Stimulated activated CD8-positive, alpha-beta memory T cell treated with anti-CD3 and anti-CD28 coated beads, Interleukin-7, amount 100 ng/mL, for 24 hours (primary cell): Measurements from ENCODE around the gene PPP1R14C.

Experiments used
- DNase-seq: peaks from one replicate; pipeline ENCODE4 v3.0.0-alpha.2; 2020; ENCODE audit warnings: low read depth

PPP1R14C gene

GRCh38 chr6:150271501-150272263 lies 128.8 kb downstream of the PPP1R14C start:
- no peak for DNase-seq

DNA sequence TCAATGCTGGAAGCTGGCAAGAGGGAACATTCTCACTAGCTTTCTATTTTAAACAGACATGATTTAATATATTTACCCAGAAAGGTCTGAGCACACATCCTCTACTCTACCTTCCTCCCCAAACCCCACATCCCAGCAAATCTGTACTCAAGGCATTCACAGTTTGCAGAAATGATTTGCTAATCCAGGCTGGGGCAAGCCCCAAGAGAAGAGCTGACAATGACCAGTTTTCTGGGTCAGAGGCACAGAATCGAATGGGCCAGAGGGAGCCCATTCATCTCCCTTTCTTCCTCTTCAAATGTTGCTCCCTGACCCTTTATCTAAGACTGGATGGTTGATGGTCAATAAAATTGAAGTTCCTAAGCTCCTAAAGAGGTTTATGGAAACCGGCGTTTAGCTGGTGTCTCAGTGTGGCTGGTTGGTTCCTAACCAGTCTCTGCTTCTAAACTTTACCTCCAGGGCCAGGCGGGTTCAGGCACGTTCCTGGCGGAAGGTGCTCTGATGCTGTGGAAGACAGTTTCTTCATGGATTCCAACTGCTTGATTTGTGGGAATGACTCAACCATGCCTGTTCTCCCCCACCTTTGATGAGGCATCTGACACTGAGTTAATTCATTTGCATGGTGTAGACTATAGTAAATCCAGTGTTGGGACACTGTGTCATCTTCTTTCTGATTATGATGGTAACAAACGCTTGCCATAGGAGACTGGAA lies 129.6 kb downstream of the PPP1R14C start:
- no peak for DNase-seq

- no peak for DNase-seq
Observed at GRCh38 chr6:150272976-150273315, 130.1 kb downstream of the PPP1R14C start.

DNA sequence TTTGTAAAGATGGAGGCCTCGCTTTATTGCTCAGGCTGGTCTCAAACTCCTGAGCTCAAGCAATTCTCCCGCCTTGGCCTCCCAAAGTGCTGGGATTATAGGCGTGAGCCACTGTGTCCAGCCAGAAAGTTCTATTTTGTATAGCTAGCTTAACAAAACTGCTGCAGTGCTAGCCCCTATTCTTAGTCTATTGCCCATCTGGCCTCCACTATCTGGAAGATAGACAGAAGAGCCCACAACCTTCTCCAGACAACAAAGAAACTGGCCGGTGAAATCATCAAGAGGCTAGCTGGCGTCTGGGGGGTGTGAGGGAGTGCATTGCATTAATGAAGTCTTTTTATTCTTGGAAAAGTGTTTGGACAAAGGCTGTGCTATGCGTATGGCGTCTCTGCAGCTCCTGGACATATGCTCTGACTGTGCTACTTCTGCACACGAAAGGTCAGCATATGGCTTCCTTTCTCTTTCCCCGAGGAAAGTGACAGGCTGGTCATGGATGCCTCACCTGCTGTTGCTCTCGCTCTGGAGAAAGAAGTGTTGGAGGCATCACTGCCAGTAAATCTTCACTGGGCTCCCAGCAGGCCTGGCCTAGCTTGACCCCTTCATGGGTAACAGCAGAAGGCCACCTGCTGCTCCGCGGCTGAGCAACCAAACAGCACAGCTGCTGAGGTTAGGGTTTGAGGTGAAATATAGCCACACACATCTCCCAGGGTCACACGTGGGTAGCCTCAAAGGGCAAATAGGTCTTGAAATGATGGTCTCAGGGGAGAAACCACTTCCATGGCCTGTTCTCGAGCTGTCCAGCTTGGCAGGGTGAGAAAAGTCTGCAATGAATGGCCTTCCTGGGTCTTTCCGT lies 130.8 kb downstream of the PPP1R14C start:
- DNase-seq, result no peak

DNA sequence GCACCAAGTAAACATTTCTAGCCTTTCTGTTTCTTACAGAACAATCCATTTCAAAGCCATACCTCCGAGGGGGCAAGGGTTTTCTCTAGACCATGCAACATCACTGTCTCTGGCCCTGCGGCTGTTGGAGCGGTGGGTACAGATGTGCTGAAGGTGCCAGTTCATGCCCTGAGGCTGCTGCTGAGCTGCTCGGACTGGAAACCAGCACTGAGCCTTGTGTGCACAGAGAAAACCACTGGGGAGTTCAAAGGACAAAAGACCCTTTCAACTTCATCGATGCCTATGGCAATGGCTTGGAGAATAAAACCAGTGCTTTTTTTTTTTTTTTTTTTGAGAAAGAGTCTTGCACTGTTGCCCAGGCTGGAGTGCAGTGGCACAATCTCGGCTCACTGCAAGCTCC lies 132.6 kb downstream of the PPP1R14C start:
- DNase-seq, result no peak

DNA sequence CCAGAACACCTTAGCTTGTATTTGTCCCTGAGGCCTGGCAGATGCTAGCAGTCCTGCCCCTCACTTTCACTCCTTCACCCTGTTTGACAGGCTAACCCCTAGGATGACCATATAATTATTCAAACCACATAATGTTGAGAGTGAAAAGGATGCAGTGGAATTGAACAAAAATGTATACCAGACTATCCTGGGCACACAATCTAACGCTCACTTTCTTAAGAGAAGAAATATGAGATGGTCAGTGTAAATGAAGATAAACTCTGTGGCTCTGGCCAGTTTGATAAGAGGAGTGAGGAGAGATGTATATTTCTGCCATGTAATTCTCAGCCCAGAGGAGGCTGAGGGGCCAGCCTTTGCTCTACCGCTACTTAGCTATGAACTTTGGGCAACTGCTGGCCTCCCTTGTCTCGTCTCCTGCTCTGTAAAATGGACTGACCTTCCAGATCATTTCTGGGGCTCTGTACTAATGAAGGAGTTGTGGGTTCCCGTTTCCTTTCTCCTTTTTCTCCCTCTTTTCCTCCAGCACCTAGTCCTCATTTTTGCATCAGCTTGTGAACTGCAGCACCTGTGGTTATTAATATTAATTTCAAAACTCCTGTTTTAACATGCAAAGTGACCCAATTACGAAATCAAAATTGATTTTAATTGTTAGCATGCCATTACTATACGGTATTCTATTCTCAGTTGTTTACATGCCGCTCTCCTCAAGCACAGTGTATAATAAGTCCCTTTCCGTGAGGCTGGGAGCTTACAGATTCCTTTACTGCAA lies 133.5 kb downstream of the PPP1R14C start:
- DNase-seq, result no peak

DNA sequence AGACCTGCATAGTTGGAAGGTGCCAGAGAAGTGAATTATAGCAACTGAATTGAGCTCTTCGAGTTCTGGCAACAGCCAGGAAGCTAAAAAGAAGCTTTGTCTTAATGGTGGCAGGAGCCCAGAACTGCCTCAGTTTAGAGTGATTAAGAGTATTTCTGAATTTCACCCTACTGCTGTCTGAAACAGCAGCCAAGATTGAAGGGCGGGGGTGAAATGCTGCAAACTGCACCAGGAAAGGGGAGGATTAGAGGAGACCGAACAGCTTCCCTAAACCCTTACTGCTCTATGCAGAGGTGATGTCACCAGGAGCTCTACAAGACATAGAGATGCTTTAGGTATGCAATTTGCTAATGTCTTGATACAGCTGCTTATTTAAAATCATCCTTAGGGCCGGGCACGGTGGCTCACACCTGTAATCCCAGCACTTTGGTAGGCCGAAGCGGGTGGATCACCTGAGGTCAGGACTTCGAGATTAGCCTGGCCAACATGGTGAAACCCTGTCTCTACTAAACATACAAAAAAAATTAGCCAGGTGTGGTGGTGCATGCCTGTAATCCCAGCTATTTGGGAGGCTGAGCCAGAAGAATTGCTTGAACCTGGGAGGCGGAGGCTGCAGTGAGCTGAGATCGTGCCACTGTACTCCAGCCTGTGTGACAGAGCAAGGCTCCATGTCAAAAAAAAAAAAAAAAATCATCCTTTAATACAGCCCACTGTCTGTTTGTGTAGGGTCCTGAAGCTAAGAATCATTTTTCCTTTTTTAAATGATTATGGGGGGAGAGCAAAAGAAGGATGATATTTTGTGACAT lies 134.3 kb downstream of the PPP1R14C start:
- DNase-seq, result no peak

GRCh38 chr6:150279533-150279932 lies 136.7 kb downstream of the PPP1R14C start:
- DNase-seq, result no peak

GRCh38 chr6:150280703-150281102 lies 137.9 kb downstream of the PPP1R14C start:
- DNase-seq, result no peak

DNA sequence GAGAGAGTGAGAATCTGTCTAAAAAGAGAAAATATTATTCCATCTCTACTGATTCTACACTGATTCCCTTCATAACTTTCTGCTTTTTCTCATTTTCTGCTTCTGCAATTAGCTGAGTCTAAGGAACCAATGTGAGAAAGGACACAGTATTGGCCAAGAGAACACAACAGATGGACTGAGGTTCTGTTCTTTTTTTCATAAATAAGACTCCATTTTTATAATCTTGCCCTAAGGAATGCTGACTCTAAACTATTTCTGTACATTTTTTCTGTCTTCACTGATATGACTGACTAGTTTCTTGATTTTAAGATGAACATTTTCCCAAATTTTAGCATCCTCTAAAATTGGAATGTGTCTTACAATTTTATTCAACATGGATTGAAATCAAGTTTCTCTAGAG lies 138.9 kb downstream of the PPP1R14C start:
- no peak for DNase-seq

DNA sequence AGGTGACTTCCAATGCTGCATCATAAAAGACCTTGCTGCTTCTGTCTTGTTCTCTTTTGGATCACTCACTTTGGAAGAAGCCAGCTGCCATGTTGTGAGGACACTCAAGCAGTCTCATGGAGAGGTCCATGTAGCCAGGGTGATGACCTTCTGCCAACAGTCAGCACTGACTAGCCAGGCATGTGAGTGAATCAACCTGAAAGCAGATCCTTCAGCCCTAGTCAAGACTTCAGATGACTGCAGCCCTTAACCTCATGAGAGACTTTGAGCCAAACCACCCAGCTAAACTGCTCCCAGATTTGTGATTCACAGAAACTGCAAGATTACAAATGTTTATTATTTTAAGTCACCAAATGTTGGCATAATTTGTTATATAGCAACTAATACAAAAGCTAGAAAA lies 140.0 kb downstream of the PPP1R14C start:
- no peak for DNase-seq

GRCh38 chr6:150286460-150286859 lies 143.6 kb downstream of the PPP1R14C start:
- DNase-seq, result no peak

DNA sequence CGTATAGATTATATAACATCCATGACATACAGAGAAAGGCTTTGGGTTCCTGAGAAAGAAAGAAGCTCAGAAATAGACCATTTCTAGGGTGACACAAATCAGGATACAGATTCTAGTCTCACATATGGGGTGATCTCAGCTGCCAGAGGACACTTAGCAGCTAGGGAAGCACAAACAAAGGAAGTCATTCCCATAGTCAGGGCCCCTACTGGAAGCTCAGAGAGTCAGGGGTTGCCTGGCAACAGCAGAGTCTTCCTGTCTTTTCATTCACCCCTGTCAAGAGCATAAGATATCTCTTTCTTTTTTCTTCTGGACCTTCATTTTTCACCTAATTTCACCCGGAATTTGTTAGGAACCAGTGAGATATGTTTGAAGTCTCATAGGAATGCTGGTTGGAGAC lies 144.1 kb downstream of the PPP1R14C start:
- DNase-seq, result no peak

DNA sequence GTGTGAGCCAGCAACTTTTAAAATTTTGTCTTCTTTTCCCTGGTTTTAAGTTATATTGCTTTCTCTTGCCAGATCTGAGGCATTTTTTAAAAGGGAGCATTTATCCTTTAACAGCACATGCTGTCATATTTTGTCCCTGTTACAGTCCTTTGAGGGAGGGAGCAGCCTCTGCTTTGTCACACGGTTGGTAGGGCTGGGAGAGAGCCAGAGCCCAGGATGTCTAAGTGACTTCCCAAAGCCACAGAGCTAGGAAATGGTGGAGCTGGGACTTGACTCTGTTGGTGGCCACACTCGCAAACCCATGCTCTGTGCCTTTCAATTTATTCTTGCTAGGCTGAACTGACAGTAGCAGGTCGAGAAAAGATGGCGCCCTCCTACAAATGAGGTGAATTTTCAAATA lies 145.6 kb downstream of the PPP1R14C start:
- no peak for DNase-seq

GRCh38 chr6:150289454-150290071 lies 146.7 kb downstream of the PPP1R14C start:
- no peak for DNase-seq

GRCh38 chr6:150290429-150290828 lies 147.6 kb downstream of the PPP1R14C start:
- DNase-seq, result no peak

- no peak for DNase-seq
Observed at GRCh38 chr6:150291968-150292710, 149.3 kb downstream of the PPP1R14C start.

- DNase-seq, result no peak
Observed at GRCh38 chr6:150293019-150293418, 150.2 kb downstream of the PPP1R14C start.

DNA sequence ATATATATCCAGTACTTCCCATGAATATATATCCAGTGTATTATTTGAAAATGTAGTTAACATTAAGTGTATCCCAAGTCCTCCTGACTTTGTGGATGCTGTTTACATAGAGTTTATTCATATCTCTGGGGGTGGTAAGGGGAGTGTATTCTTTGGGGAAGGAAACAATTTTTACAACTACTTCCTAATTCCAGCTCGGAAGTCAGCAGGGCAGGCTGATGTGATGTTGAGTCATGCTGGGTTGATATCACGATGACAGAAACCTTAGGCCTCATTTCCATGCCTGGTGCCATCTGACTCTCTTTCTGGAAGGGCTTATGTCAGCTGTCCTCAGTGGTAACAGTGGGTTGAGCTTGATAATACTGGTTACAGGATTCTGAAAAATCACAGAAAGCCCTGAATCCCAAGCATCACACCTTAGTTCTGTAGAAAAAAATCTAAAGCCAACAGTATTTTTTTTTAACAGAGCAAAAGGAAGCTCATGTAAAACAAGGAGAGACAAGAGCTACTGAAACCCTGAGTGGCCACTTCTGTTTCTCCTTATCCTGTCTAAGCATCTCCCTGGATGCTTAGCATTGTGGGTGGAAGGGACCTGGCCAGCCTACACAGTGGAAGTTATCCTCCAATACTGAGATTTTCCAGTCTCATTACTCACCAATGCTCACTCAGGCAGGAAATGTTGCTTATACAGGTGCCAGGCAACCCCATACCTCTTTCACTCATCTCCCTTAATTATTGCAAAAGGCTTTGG lies 150.8 kb downstream of the PPP1R14C start:
- no peak for DNase-seq
